ENCODE data around the gene NDUFC1.

Gene NDUFC1

GRCh38 chr4:139282721-139283075 is 19.6 kb downstream of the NDUFC1 start:
- H3K4me1 ChIP-seq (ENCODE audit: low read length), result peaks cover 6% of the 10 kb centered on the region; the same call in 1 of the 2 replicates
- peaks cover 21% of the 10 kb centered on the region for H3K27me3 ChIP-seq (ENCODE audit: low read depth, low read length)
- H3K27ac ChIP-seq (ENCODE audit: low read length), result no peak overlapping the region
- H3K9ac ChIP-seq (ENCODE audit: low read length), result no peak overlapping the region
- H3K9me3 ChIP-seq (ENCODE audit: insufficient read depth, low read length), result peaks cover 11% of the 10 kb centered on the region
- H3K4me2 ChIP-seq (ENCODE audit: low read length), result no peak overlapping the region
- no peaks in the 10 kb centered on the region for H3K79me2 ChIP-seq (ENCODE audit: low read length)
- no peak overlapping the region for H3K4me3 ChIP-seq (ENCODE audit: low read length)
- no peak for TF ChIP-seq EZH2phosphoT487 (IDR thresholded peaks at IDR 0.05; ENCODE audit: low read depth)
- TF ChIP-seq CTCF (IDR thresholded peaks at IDR 0.05; ENCODE audit: low read depth, low read length), result no peak
- no peaks in the 10 kb centered on the region for H4K20me1 ChIP-seq (ENCODE audit: insufficient read depth, low read length)
- H2AFZ ChIP-seq (ENCODE audit: low read depth, low read length), result no peak overlapping the region
- peaks cover 9% of the 10 kb centered on the region for H3K36me3 ChIP-seq (replicated peaks; ENCODE audit: low read depth, low read length)

- Histone ChIP-seq H3K36me3 (replicated peaks; ENCODE audit: low read depth, low read length) (peaks cover 9% of the 10 kb centered on the region), H3K9ac (ENCODE audit: low read length) (no peak overlapping the region), H4K20me1 (ENCODE audit: insufficient read depth, low read length) (no peaks in the 10 kb centered on the region), H3K4me3 (ENCODE audit: low read length) (no peak overlapping the region), H3K4me1 (ENCODE audit: low read length) (peaks cover 6% of the 10 kb centered on the region; the same call in 1 of the 2 replicates), H3K27ac (ENCODE audit: low read length) (no peak overlapping the region), H3K9me3 (ENCODE audit: insufficient read depth, low read length) (peaks cover 11% of the 10 kb centered on the region), H3K79me2 (ENCODE audit: low read length) (no peaks in the 10 kb centered on the region), H3K27me3 (ENCODE audit: low read depth, low read length) (peaks cover 21% of the 10 kb centered on the region), H2AFZ (ENCODE audit: low read depth, low read length) (no peak overlapping the region), H3K4me2 (ENCODE audit: low read length) (no peak overlapping the region)
- TF ChIP-seq EZH2phosphoT487 (IDR thresholded peaks at IDR 0.05; ENCODE audit: low read depth), result no peak
- no peak for TF ChIP-seq CTCF (IDR thresholded peaks at IDR 0.05; ENCODE audit: low read depth, low read length)
Observed at GRCh38 chr4:139282065-139282720, 20.1 kb downstream of the NDUFC1 start.

- Histone ChIP-seq H4K20me1 (ENCODE audit: insufficient read depth, low read length) (no peaks in the 10 kb centered on the region), H3K4me1 (ENCODE audit: low read length) (peaks cover 6% of the 10 kb centered on the region; the same call in 1 of the 2 replicates), H3K27ac (ENCODE audit: low read length) (no peak within 1 kb of the TSS), H3K79me2 (ENCODE audit: low read length) (no peaks in the 10 kb centered on the region), H3K27me3 (ENCODE audit: low read depth, low read length) (peaks cover 29% of the 10 kb centered on the region), H3K36me3 (replicated peaks; ENCODE audit: low read depth, low read length) (peaks cover 4% of the 10 kb centered on the region), H3K9ac (ENCODE audit: low read length) (0 out of 2 replicates have a peak within 1 kb of the TSS, but pooled peaks have one; percentile 3), H2AFZ (ENCODE audit: low read depth, low read length) (0 out of 2 replicates have a peak within 1 kb of the TSS, but pooled peaks have one; percentile 12), H3K4me2 (ENCODE audit: low read length) (peak within 1 kb of the TSS; percentile 60), H3K4me3 (ENCODE audit: low read length) (peak within 1 kb of the TSS; percentile 70), H3K9me3 (ENCODE audit: insufficient read depth, low read length) (peaks cover 7% of the 10 kb centered on the region)
- TF ChIP-seq EZH2phosphoT487 (IDR thresholded peaks at IDR 0.05; ENCODE audit: low read depth) (no peak), CTCF (IDR thresholded peaks at IDR 0.05; ENCODE audit: low read depth, low read length) (no peak)
Observed at GRCh38 chr4:139279760-139280620, 22.3 kb downstream of the NDUFC1 start, which contains the start of gene MGARP. MGARP (minus strand) TSS chr4:139280225; CDS start chr4:139280158, 67 bp downstream.
